PFSK-1 (cell line): ENCODE data around the gene CFD.

Experiments
- FOXP2 ChIP-seq: optimal IDR thresholded peaks from 2 replicates; pipeline ENCODE3; 2011; ENCODE audit warnings: borderline replicate concordance, control low read depth, inconsistent platforms; ENCODE audit not compliant: insufficient read depth; ENCODE audit errors: extremely low read length, extremely low read depth
- POLR2AphosphoS5 ChIP-seq: IDR thresholded peaks from 2 replicates; pipeline ENCODE4 v1.6.1; 2012; ENCODE audit warnings: low read depth, mild to moderate bottlenecking, control low read depth, low read length, moderate library complexity
- REST ChIP-seq, 2 experiments: IDR thresholded peaks; 2 replicates each; pipeline versions ENCODE4 v1.6.1 to v1.8.0; 2011 to 2012; ENCODE audit warnings: low read depth in 2 of 2, low read length in 2 of 2, control low read depth in 1 of 2, inconsistent platforms in 1 of 2, mild to moderate bottlenecking in 1 of 2, moderate library complexity in 1 of 2; ENCODE audit not compliant: insufficient read depth in 1 of 2
- TAF1 ChIP-seq: IDR thresholded peaks from 2 replicates; pipeline ENCODE4 v1.6.1; 2012; ENCODE audit warnings: low read length, control low read depth, borderline replicate concordance; ENCODE audit not compliant: insufficient read depth

- TF ChIP-seq REST (IDR thresholded peaks at IDR 0.05; ENCODE audit: insufficient read depth in 1 of 2, low read depth in 2 of 2, low read length in 2 of 2) (no peak), POLR2AphosphoS5 (peak; percentile 69), TAF1 (peak; percentile 70; the same call in 1 of the 2 replicates), FOXP2 (peak; percentile 58)
Observed at GRCh38 chr19:892894-893689, 33.6 kb downstream of the CFD start, which contains the start of the genes MED16 and RNU6-9.
